A673 (cell line): Measurements from ENCODE around the gene BRAF.

Source experiments
- CTCF ChIP-seq: fragments of 300-800, 200-600 bp; sonication (generic); conservative IDR thresholded peaks from 2 replicates; pipeline ENCODE4 v1.5.1; 2017; ENCODE audit warnings: low read depth, mild to moderate bottlenecking, antibody characterized with exemption, low read length, moderate library complexity, mixed read lengths
- EZH2 ChIP-seq: fragments of 200-600 bp; sonication (generic); IDR thresholded peaks from 2 replicates; pipeline ENCODE4 v1.6.1; 2017; ENCODE audit warnings: borderline replicate concordance, low read depth, mild to moderate bottlenecking, mixed read lengths, antibody characterized with exemption, low read length; ENCODE audit not compliant: poor library complexity, severe bottlenecking

GRCh38 chr7:140744005-140744404 lies 180.7 kb downstream of the BRAF start:
- TF ChIP-seq EZH2 (no peak), CTCF (no peak)
